Vagina (tissue), 2 donors: Measurements from ENCODE around the gene ERBB4.

Experiments
- POLR2A ChIP-seq, 2 donors: fragments of 450-650 bp; IDR thresholded peaks; one replicate each; pipeline ENCODE4 v1.6.1; 2017; ENCODE audit warnings: antibody characterized with exemption in 2 of 2, mild to moderate bottlenecking in 2 of 2, moderate library complexity in 2 of 2
- POLR2AphosphoS5 ChIP-seq, 2 donors: sonication (generic); formaldehyde crosslinking; IDR thresholded peaks; one replicate each; pipeline ENCODE4 v1.9.0; 2017; ENCODE audit warnings: antibody characterized with exemption in 2 of 2, mild to moderate bottlenecking in 2 of 2, low read depth in 1 of 2; ENCODE audit not compliant: insufficient read depth in 1 of 2
- TF ChIP-seq, protein P1 (sequence below), 3 experiments: fragments of 450-650 bp in 2 of 3; fragments of 200-600 bp in 1 of 3; sonication (generic) in 1 of 3; IDR thresholded peaks; one replicate each; pipeline ENCODE4 v1.5.1; 2017 to 2019; ENCODE audit warnings: antibody characterized with exemption in 3 of 3, mild to moderate bottlenecking in 2 of 3, moderate library complexity in 2 of 3

DNA sequence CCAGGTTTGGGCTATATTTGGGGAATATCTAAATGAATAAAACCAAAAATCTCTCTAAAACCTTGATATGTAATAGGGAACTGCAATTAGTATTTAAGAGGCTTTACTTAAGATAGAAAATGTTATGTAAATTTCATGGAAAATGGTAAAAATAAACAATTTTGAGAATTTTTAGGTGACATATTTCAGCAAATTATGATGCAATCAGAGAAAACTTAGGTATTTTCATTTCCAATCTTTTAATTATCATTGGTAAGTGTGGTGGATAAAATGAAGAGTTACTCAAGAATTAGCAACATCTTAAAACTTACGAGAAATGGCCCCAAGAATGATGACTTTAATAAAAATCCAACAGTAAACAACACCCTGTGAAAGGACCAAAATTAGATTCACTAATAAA lies 571.4 kb downstream of the ERBB4 start:
- TF ChIP-seq, protein P1, sequence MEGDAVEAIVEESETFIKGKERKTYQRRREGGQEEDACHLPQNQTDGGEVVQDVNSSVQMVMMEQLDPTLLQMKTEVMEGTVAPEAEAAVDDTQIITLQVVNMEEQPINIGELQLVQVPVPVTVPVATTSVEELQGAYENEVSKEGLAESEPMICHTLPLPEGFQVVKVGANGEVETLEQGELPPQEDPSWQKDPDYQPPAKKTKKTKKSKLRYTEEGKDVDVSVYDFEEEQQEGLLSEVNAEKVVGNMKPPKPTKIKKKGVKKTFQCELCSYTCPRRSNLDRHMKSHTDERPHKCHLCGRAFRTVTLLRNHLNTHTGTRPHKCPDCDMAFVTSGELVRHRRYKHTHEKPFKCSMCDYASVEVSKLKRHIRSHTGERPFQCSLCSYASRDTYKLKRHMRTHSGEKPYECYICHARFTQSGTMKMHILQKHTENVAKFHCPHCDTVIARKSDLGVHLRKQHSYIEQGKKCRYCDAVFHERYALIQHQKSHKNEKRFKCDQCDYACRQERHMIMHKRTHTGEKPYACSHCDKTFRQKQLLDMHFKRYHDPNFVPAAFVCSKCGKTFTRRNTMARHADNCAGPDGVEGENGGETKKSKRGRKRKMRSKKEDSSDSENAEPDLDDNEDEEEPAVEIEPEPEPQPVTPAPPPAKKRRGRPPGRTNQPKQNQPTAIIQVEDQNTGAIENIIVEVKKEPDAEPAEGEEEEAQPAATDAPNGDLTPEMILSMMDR (IDR thresholded peaks at IDR 0.05): no peak
- no peak for TF ChIP-seq POLR2A (IDR thresholded peaks at IDR 0.05)
- no peak for TF ChIP-seq POLR2AphosphoS5 (IDR thresholded peaks at IDR 0.05; ENCODE audit: insufficient read depth in 1 of 2, low read depth in 1 of 2)
